Measurements from ENCODE around the gene ACACB.

ACACB gene

GRCh38 chr12:109121346-109121880 lies 5.0 kb downstream of the ACACB start:
- Histone ChIP-seq H3K79me2 (ENCODE audit: insufficient read depth, low read depth) (no peaks in the 10 kb centered on the region), H3K4me3 (IDR thresholded peaks at IDR 0.05; ENCODE audit: insufficient read depth, low read depth, low read length) (no peak overlapping the region), H3K27me3 (ENCODE audit: insufficient read depth, low read depth) (no peaks in the 10 kb centered on the region), H3K4me1 (ENCODE audit: low read depth, poor library complexity, severe bottlenecking) (no peaks in the 10 kb centered on the region), H2AFZ (ENCODE audit: low read depth) (no peak overlapping the region), H3K9ac (no peak overlapping the region), H3K27ac (no peak overlapping the region), H3K36me3 (ENCODE audit: insufficient read depth) (no peaks in the 10 kb centered on the region), H4K20me1 (ENCODE audit: insufficient read depth) (no peaks in the 10 kb centered on the region), H3K4me2 (no peak overlapping the region)
- no peak for TF ChIP-seq CTCF (conservative IDR thresholded peaks at IDR 0.05; ENCODE audit: low read depth, low read length)

- no peaks in the 10 kb centered on the region for H4K20me1 ChIP-seq (ENCODE audit: insufficient read depth)
- no peak overlapping the region for H3K4me3 ChIP-seq (IDR thresholded peaks at IDR 0.05; ENCODE audit: insufficient read depth, low read depth, low read length)
- H3K4me2 ChIP-seq, result no peak overlapping the region
- no peak for TF ChIP-seq CTCF (conservative IDR thresholded peaks at IDR 0.05; ENCODE audit: low read depth, low read length)
- no peaks in the 10 kb centered on the region for H3K36me3 ChIP-seq (ENCODE audit: insufficient read depth)
- no peaks in the 10 kb centered on the region for H3K79me2 ChIP-seq (ENCODE audit: insufficient read depth, low read depth)
- no peaks in the 10 kb centered on the region for H3K4me1 ChIP-seq (ENCODE audit: low read depth, poor library complexity, severe bottlenecking)
- H3K27me3 ChIP-seq (ENCODE audit: insufficient read depth, low read depth), result no peaks in the 10 kb centered on the region
- H3K27ac ChIP-seq, result no peak overlapping the region
- H2AFZ ChIP-seq (ENCODE audit: low read depth), result no peak overlapping the region
- no peak overlapping the region for H3K9ac ChIP-seq
Measured at GRCh38 chr12:109124878-109125648, 8.7 kb downstream of the ACACB start.

GRCh38 chr12:109125791-109126190 lies 9.4 kb downstream of the ACACB start:
- no peaks in the 10 kb centered on the region for H3K79me2 ChIP-seq (ENCODE audit: insufficient read depth, low read depth)
- no peaks in the 10 kb centered on the region for H3K27me3 ChIP-seq (ENCODE audit: insufficient read depth, low read depth)
- H4K20me1 ChIP-seq (ENCODE audit: insufficient read depth), result no peaks in the 10 kb centered on the region
- no peak overlapping the region for H3K4me3 ChIP-seq (IDR thresholded peaks at IDR 0.05; ENCODE audit: insufficient read depth, low read depth, low read length)
- H2AFZ ChIP-seq (ENCODE audit: low read depth), result no peak overlapping the region
- no peak for TF ChIP-seq CTCF (conservative IDR thresholded peaks at IDR 0.05; ENCODE audit: low read depth, low read length)
- no peak overlapping the region for H3K27ac ChIP-seq
- H3K36me3 ChIP-seq (ENCODE audit: insufficient read depth), result no peaks in the 10 kb centered on the region
- no peak overlapping the region for H3K4me2 ChIP-seq
- no peaks in the 10 kb centered on the region for H3K4me1 ChIP-seq (ENCODE audit: low read depth, poor library complexity, severe bottlenecking)
- H3K9ac ChIP-seq, result no peak overlapping the region

- no peak overlapping the region for H2AFZ ChIP-seq (ENCODE audit: low read depth)
- H3K36me3 ChIP-seq (ENCODE audit: insufficient read depth), result no peaks in the 10 kb centered on the region
- TF ChIP-seq CTCF (conservative IDR thresholded peaks at IDR 0.05; ENCODE audit: low read depth, low read length), result no peak
- H3K27me3 ChIP-seq (ENCODE audit: insufficient read depth, low read depth), result no peaks in the 10 kb centered on the region
- no peaks in the 10 kb centered on the region for H4K20me1 ChIP-seq (ENCODE audit: insufficient read depth)
- H3K4me2 ChIP-seq, result no peak overlapping the region
- H3K4me3 ChIP-seq (IDR thresholded peaks at IDR 0.05; ENCODE audit: insufficient read depth, low read depth, low read length), result no peak overlapping the region
- H3K27ac ChIP-seq, result no peak overlapping the region
- no peak overlapping the region for H3K9ac ChIP-seq
- no peaks in the 10 kb centered on the region for H3K4me1 ChIP-seq (ENCODE audit: low read depth, poor library complexity, severe bottlenecking)
- no peaks in the 10 kb centered on the region for H3K79me2 ChIP-seq (ENCODE audit: insufficient read depth, low read depth)
Measured at GRCh38 chr12:109126784-109127183, 10.4 kb downstream of the ACACB start.

Measured in KMS-11 (cell line).